Activated T-helper 1 cell treated with anti-CD3 and anti-CD28 coated beads, Interleukin-12 subunit alpha, Interleukin-12 subunit beta, Interleukin-2, Interleukin-4 antibody, amounts not matched to agents 30 ng/mL and 10 ng/mL and 1 ng/mL, durations not matched to agents 14 hours and 24 hours and 36 hours (primary cell): ENCODE data around the gene JMJD1C. TPM values are rescaled to one million over a fixed set of nuclear protein-coding genes. Genes with fewer than 3 reads are reported as not detected.

Source experiments
- DNase-seq: peaks from one replicate; pipeline ENCODE4 v3.0.0; 2021; ENCODE audit warnings: low spot score
- H3K27ac Mint-ChIP-seq: one replicate; pipeline ENCODE4 v1.8.0; 2021; ENCODE audit warnings: mild to moderate bottlenecking, mixed read lengths
- H3K27me3 Mint-ChIP-seq: one replicate; pipeline ENCODE4 v1.8.0; 2022; ENCODE audit warnings: mild to moderate bottlenecking, moderate library complexity, mixed read lengths; ENCODE audit not compliant: insufficient read depth
- H3K36me3 Mint-ChIP-seq: one replicate; pipeline ENCODE4 v1.8.0; 2021; ENCODE audit warnings: low read depth, mixed read lengths
- H3K4me1 Mint-ChIP-seq: one replicate; pipeline ENCODE4 v1.8.0; 2021; ENCODE audit warnings: low read depth, mixed read lengths
- H3K4me3 Mint-ChIP-seq: one replicate; pipeline ENCODE4 v1.8.0; 2021; ENCODE audit warnings: mild to moderate bottlenecking, moderate library complexity, mixed read lengths
- H3K9me3 Mint-ChIP-seq: one replicate; pipeline ENCODE4 v1.8.0; 2021; ENCODE audit warnings: mixed read lengths
- intact Hi-C: fragments of 100-400 bp; cut with micrococcal nuclease; formaldehyde crosslinking; loops from one replicate; pipeline ENCODE4 v1.15.1; 2024
- total RNA-seq: library from RNA; stranded (reverse); gene quantifications from 2 replicates; pipeline ENCODE4 v1.2.3, GENCODE V29; 2022

Gene JMJD1C
- total RNA-seq, 1 donor from 2014 or later: 48.0 TPM

- Mint-ChIP-seq H3K4me1 (no peaks in the 10 kb centered on the region), H3K4me3 (no peak overlapping the region), H3K27ac (no peak overlapping the region), H3K36me3 (no peaks in the 10 kb centered on the region), H3K9me3 (no peaks in the 10 kb centered on the region), H3K27me3 (no peaks in the 10 kb centered on the region)
- intact Hi-C loops: loop anchor here (5.0 kb wide), 1 partner anchor 272 kb away; no protein-coding TSS in a partner anchor
- DNase-seq: no peak
Measured at GRCh38 chr10:63439607-63440006, 26.2 kb downstream of the JMJD1C start.

GRCh38 chr10:63438506-63439498, 27.0 kb downstream of the JMJD1C start:
- no peaks in the 10 kb centered on the region for H3K36me3 Mint-ChIP-seq
- H3K27ac Mint-ChIP-seq: no peak overlapping the region
- peaks cover 2% of the 10 kb centered on the region for H3K27me3 Mint-ChIP-seq
- no peak for DNase-seq
- H3K4me1 Mint-ChIP-seq: no peaks in the 10 kb centered on the region
- intact Hi-C loops: loop anchor here (5.0 kb wide), 1 partner anchor 272 kb away; no protein-coding TSS in a partner anchor
- H3K9me3 Mint-ChIP-seq: no peaks in the 10 kb centered on the region
- H3K4me3 Mint-ChIP-seq: no peak overlapping the region

- intact Hi-C loops: loop anchor here (5.0 kb wide), 1 partner anchor 270 kb away; no protein-coding TSS in a partner anchor
- no peaks in the 10 kb centered on the region for H3K9me3 Mint-ChIP-seq
- no peak overlapping the region for H3K4me3 Mint-ChIP-seq
- peaks cover 2% of the 10 kb centered on the region for H3K4me1 Mint-ChIP-seq
- no peak for DNase-seq
- H3K27ac Mint-ChIP-seq: no peak overlapping the region
- peaks cover 2% of the 10 kb centered on the region for H3K27me3 Mint-ChIP-seq
- H3K36me3 Mint-ChIP-seq: peaks cover 1% of the 10 kb centered on the region
Measured at GRCh38 chr10:63437116-63437949, 28.4 kb downstream of the JMJD1C start.

- Mint-ChIP-seq H3K27me3 (peaks cover 2% of the 10 kb centered on the region), H3K27ac (no peak overlapping the region), H3K4me3 (no peak overlapping the region)
Measured at GRCh38 chr10:63436225-63436624, 29.6 kb downstream of the JMJD1C start.

GRCh38 chr10:63434866-63435854, 30.6 kb downstream of the JMJD1C start:
- H3K27me3 Mint-ChIP-seq: peaks cover 2% of the 10 kb centered on the region
- intact Hi-C loops: loop anchor here (5.0 kb wide), 1 partner anchor 268 kb away; no protein-coding TSS in a partner anchor
- DNase-seq: no peak
- peaks cover 6% of the 10 kb centered on the region for H3K36me3 Mint-ChIP-seq
- no peak overlapping the region for H3K4me3 Mint-ChIP-seq
- no peaks in the 10 kb centered on the region for H3K9me3 Mint-ChIP-seq
- H3K4me1 Mint-ChIP-seq: peaks cover 7% of the 10 kb centered on the region
- no peak overlapping the region for H3K27ac Mint-ChIP-seq

More at GRCh38 chr10:63436225-63436624, 29.6 kb downstream of the JMJD1C start:
- Mint-ChIP-seq H3K4me1 (peaks cover 7% of the 10 kb centered on the region), H3K9me3 (no peaks in the 10 kb centered on the region), H3K36me3 (peaks cover 3% of the 10 kb centered on the region)
- intact Hi-C loops: loop anchor here (5.0 kb wide), 1 partner anchor 269 kb away; no protein-coding TSS in a partner anchor
- DNase-seq: no peak

- Mint-ChIP-seq H3K36me3 (peaks cover 7% of the 10 kb centered on the region), H3K4me3 (no peak overlapping the region), H3K9me3 (no peaks in the 10 kb centered on the region), H3K4me1 (peaks cover 11% of the 10 kb centered on the region), H3K27ac (no peak overlapping the region), H3K27me3 (peaks cover 2% of the 10 kb centered on the region)
- no peak for DNase-seq
- intact Hi-C loops: no loop called here
Measured at GRCh38 chr10:63431962-63432797, 33.6 kb downstream of the JMJD1C start.

GRCh38 chr10:63430999-63431356, 34.8 kb downstream of the JMJD1C start:
- no peak overlapping the region for H3K27ac Mint-ChIP-seq
- H3K4me3 Mint-ChIP-seq: no peak overlapping the region
- peaks cover 7% of the 10 kb centered on the region for H3K36me3 Mint-ChIP-seq
- H3K9me3 Mint-ChIP-seq: no peaks in the 10 kb centered on the region
- intact Hi-C loops: no loop called here
- H3K4me1 Mint-ChIP-seq: peaks cover 11% of the 10 kb centered on the region
- DNase-seq: no peak
- peaks cover 2% of the 10 kb centered on the region for H3K27me3 Mint-ChIP-seq

GRCh38 chr10:63430091-63430998, 35.4 kb downstream of the JMJD1C start:
- Mint-ChIP-seq H3K36me3 (peaks cover 7% of the 10 kb centered on the region), H3K27me3 (peaks cover 2% of the 10 kb centered on the region), H3K27ac (no peak overlapping the region), H3K4me3 (no peak overlapping the region), H3K9me3 (no peaks in the 10 kb centered on the region), H3K4me1 (peaks cover 11% of the 10 kb centered on the region)
- intact Hi-C loops: no loop called here
- no peak for DNase-seq

GRCh38 chr10:63429281-63429680, 36.5 kb downstream of the JMJD1C start:
- Mint-ChIP-seq H3K4me3 (no peak overlapping the region), H3K36me3 (peaks cover 7% of the 10 kb centered on the region), H3K4me1 (peaks cover 11% of the 10 kb centered on the region), H3K27me3 (peaks cover 2% of the 10 kb centered on the region), H3K9me3 (no peaks in the 10 kb centered on the region), H3K27ac (no peak overlapping the region)
- intact Hi-C loops: no loop called here
- DNase-seq: no peak

- Mint-ChIP-seq H3K27ac (no peak overlapping the region), H3K36me3 (peaks cover 8% of the 10 kb centered on the region), H3K4me3 (no peak overlapping the region), H3K4me1 (peaks cover 5% of the 10 kb centered on the region), H3K27me3 (no peaks in the 10 kb centered on the region), H3K9me3 (no peaks in the 10 kb centered on the region)
- DNase-seq: no peak
- intact Hi-C loops: no loop called here
Measured at GRCh38 chr10:63427013-63427412, 38.8 kb downstream of the JMJD1C start.

GRCh38 chr10:63425512-63425911, 40.3 kb downstream of the JMJD1C start:
- Mint-ChIP-seq H3K27me3 (no peaks in the 10 kb centered on the region), H3K36me3 (peaks cover 6% of the 10 kb centered on the region), H3K9me3 (no peaks in the 10 kb centered on the region), H3K4me1 (peaks cover 12% of the 10 kb centered on the region), H3K4me3 (no peak overlapping the region), H3K27ac (no peak overlapping the region)
- DNase-seq: no peak
- intact Hi-C loops: no loop called here
